ENCODE measurements around the gene PSMG3. TPM values are rescaled to one million over a fixed set of nuclear protein-coding genes. Genes with fewer than 3 reads are reported as not detected.

PSMG3 gene
- total RNA-seq, 4 donors from 2014 or later = 38.2 to 73.2 (median 60.7) TPM

GRCh38 chr7:1544896-1545416 lies 24.9 kb downstream of the PSMG3 start:
- 81 to 86% methylated on average over 15 of the region's 16 CpGs for WGBS, 2 donors
- intact Hi-C loops (cut with DNase I; ENCODE audit: low total_unique reads) = no loop called here
- H3K4me3 ChIP-seq (ENCODE audit: low read depth, poor library complexity, severe bottlenecking) = no peak overlapping the region
- no peak for DNase-seq (ENCODE audit: low spot score in 2 of 2)
- TF ChIP-seq, protein P1, sequence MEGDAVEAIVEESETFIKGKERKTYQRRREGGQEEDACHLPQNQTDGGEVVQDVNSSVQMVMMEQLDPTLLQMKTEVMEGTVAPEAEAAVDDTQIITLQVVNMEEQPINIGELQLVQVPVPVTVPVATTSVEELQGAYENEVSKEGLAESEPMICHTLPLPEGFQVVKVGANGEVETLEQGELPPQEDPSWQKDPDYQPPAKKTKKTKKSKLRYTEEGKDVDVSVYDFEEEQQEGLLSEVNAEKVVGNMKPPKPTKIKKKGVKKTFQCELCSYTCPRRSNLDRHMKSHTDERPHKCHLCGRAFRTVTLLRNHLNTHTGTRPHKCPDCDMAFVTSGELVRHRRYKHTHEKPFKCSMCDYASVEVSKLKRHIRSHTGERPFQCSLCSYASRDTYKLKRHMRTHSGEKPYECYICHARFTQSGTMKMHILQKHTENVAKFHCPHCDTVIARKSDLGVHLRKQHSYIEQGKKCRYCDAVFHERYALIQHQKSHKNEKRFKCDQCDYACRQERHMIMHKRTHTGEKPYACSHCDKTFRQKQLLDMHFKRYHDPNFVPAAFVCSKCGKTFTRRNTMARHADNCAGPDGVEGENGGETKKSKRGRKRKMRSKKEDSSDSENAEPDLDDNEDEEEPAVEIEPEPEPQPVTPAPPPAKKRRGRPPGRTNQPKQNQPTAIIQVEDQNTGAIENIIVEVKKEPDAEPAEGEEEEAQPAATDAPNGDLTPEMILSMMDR (IDR thresholded peaks at IDR 0.05) = no peak

DNA sequence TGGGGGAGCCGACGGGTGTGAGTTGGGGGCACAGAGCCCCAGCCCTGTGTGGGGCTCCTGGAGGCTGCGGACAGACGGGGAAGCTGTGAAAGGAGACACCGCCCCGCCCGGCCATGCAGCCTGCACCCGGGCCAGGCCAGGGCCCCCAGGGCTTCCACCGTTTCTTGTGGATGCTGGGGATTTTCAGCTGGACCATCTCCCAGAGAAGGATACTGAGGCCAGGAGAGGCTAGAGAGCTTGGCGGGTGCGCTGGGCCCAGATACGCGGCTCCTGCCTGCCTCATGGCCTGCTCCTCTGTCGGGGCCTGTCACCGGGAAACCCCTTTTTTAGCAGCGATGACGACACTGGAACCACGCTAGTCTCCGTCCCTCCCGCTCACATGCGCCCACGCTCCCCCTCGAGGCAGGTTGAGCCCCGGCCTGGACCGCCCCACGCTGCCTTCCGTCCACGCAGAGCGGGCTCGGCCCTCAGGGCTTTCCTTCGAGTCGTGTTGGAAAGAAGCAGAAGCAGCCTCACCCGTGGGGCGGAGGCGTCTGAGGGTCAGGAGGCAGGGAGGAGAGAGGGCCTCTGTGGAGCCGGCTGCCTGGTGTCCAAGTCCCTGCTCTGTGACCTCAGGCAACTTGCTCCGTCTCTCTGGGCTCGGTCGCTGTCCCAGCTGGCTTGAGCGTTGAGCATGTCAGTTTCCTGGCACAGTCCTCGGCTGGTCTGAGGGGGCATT lies 25.5 kb downstream of the PSMG3 start:
- 49 to 55% methylated on average over 36 to 39 of the region's 41 CpGs for whole genome bisulfite sequencing, 2 donors

GRCh38 chr7:1543826-1544177 lies 26.0 kb downstream of the PSMG3 start:
- intact Hi-C loops (cut with DNase I; ENCODE audit: low total_unique reads) = no loop called here
- H3K4me3 ChIP-seq (ENCODE audit: low read depth, poor library complexity, severe bottlenecking) = no peak overlapping the region
- TF ChIP-seq POLR2A (IDR thresholded peaks at IDR 0.05) = no peak
- TF ChIP-seq, protein P1 (IDR thresholded peaks at IDR 0.05) = no peak
- WGBS, 2 donors = 69 to 74% methylated on average over 5 to 6 of the region's 6 CpGs
- no peak for DNase-seq (ENCODE audit: low spot score in 2 of 2)

More for the DNA sequence above, 25.5 kb downstream of the PSMG3 start:
- intact Hi-C loops (cut with DNase I; ENCODE audit: low total_unique reads) = no loop called here
- TF ChIP-seq, protein P1 (IDR thresholded peaks at IDR 0.05) = no peak
- TF ChIP-seq POLR2A (IDR thresholded peaks at IDR 0.05) = no peak
- no peak overlapping the region for H3K4me3 ChIP-seq (ENCODE audit: low read depth, poor library complexity, severe bottlenecking)
- DNase-seq (ENCODE audit: low spot score in 2 of 2) = no peak

DNA sequence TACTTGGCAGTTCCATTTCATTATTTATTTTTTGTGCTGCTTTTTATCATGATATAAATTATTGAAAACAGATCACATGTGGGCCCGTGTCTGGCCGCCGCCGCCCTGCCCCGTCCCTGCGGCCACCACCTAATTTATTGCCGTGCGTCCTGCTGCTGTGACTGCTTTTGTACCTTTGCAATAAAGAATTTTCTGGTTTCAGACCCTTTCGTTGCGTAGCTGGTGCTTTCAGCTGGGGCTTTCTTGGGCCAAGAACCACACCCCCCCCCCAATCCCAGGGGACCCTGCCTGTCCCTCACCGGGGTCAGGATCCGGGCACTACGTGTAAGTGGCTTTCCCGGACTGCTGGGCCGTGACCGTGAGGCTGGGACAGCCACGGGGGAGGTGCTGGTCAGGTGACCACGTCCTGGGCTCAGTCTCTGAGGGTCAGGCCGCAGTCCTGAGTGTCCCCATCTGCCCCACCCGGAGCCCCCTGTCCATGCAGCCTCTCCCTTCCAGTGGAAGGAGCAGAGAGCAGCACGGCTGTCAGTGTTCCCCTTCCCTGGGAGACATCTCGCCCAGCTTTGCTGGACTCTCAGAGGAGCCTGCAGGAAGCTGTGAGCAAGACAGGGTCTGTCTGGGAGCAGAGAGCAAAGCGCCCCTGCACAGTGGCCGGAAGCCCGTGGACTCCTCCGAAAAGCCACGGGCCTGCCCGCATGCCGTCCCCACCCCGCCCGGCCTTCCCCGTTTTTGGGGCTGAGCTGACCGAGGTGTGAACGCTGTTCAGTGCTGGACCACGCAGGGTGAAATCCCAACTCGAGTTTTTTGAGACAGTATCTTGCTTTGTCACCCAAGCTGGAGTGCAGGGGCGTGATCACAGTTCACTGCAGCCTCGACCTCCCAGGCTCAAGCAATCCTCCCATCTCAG lies 26.7 kb downstream of the PSMG3 start:
- no peak for DNase-seq (ENCODE audit: low spot score in 2 of 2)
- 86 to 87% methylated on average over 25 to 38 of the region's 38 CpGs for WGBS, 2 donors

GRCh38 chr7:1542329-1542728 lies 27.5 kb downstream of the PSMG3 start:
- no peak overlapping the region for H3K4me3 ChIP-seq (ENCODE audit: low read depth, poor library complexity, severe bottlenecking)
- no peak for TF ChIP-seq POLR2A (IDR thresholded peaks at IDR 0.05)
- TF ChIP-seq, protein P1 (IDR thresholded peaks at IDR 0.05) = no peak
- 92 to 95% methylated on average over 21 of the region's 21 CpGs for WGBS, 2 donors
- intact Hi-C loops (cut with DNase I; ENCODE audit: low total_unique reads) = no loop called here
- DNase-seq (ENCODE audit: low spot score in 2 of 2) = no peak

More for the DNA sequence above, 26.7 kb downstream of the PSMG3 start:
- no peak overlapping the region for H3K4me3 ChIP-seq (ENCODE audit: low read depth, poor library complexity, severe bottlenecking)
- intact Hi-C loops (cut with DNase I; ENCODE audit: low total_unique reads) = no loop called here
- TF ChIP-seq, protein P1 (IDR thresholded peaks at IDR 0.05) = no peak
- no peak for TF ChIP-seq POLR2A (IDR thresholded peaks at IDR 0.05)
